ENCODE data around the gene LTF. TPM values are rescaled to one million over a fixed set of nuclear protein-coding genes. Genes with fewer than 3 reads are reported as not detected.

LTF gene
- polyA plus RNA-seq, 6 donors from 2014 or later, result 2.5 TPM; not detected in 5

DNA sequence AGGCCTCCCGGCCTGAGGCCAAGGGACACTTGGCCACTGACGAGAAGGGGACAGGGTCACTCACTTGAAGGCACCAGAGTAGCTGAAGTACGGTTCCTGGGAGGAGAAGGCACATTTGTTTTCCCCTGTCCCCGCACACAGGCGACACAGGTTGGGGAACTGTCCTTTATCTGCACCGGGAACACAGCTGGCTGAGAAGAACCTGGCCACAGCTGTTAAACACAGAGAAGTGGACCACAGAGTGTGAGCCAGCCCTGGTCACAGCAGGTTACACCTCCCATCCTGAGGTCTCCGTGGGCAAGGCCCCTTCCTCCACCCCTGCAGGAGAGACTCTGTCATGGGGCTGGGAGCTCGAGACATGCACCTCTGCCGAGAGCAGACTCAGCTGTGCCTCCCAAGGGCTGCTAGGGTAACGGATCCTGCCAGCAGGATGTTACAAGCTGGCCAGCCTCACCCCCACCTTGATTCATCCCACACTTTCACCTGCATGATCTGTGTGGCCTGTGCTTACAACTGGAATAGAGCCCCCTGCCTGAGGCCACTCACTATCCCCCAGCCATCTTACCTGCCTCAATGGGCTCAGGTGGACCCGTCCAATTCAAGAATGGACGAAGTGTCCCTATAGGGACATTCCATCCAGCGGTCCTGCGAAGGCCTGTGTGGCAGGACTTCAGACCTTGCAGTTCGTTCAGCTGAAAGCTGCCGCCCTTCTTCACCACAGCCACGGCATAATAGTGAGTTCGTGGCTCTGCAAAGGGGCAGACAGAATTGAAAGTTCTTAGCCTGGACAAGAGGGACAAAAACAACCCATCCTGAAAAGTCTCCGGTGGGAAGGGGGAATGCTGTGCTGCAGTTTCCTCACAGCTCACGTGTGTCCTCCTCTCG, 9.2 kb downstream of the LTF start:
- Mint-ChIP-seq H3K27ac (no peak overlapping the region), H3K36me3 (peaks cover 0 to 4% of the 10 kb centered on the region in 2 donors), H3K4me1 (no peaks in the 10 kb centered on the region), H3K9me3 (peaks cover 0 to 3% (median 0%) of the 10 kb centered on the region in 7 donors), H3K4me3 (no peak overlapping the region), H3K27me3 (peaks cover 8 to 38% (median 16%) of the 10 kb centered on the region in 3 donors)
- ATAC-seq (ENCODE audit: low read depth in 2 of 2), result no peak
- no peak for DNase-seq

DNA sequence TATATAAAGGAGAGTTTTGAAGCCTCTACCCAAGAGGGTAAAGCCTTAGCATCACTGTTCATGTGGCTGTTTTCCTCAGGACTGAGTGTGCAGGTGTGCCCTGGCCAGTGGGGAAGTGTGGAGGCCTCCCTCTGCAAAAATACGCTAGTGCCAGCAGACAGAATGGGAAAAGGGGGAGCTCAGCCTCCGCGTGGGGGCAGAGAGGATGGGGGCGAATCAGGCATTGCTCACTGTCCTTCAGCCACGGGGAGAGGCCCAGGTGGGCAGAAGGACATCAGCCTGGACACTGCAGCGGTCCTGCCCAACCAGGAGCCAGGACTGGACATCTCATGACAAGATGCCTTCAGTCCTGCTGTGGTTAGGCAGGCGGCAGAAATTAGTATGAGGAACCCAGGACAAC, 10.1 kb downstream of the LTF start:
- DNase-seq (no peak), ATAC-seq (ENCODE audit: low read depth in 2 of 2) (no peak)
- H3K27me3 Mint-ChIP-seq, result peaks cover 3 to 30% (median 7%) of the 10 kb centered on the region in 3 donors
- no peaks in the 10 kb centered on the region for H3K4me1 Mint-ChIP-seq
- H3K9me3 Mint-ChIP-seq, result no peaks in the 10 kb centered on the region
- peak overlapping the region in 1 of 6 donors; percentile 37 for H3K27ac Mint-ChIP-seq
- H3K4me3 Mint-ChIP-seq, result no peak overlapping the region
- no peaks in the 10 kb centered on the region for H3K36me3 Mint-ChIP-seq

DNA sequence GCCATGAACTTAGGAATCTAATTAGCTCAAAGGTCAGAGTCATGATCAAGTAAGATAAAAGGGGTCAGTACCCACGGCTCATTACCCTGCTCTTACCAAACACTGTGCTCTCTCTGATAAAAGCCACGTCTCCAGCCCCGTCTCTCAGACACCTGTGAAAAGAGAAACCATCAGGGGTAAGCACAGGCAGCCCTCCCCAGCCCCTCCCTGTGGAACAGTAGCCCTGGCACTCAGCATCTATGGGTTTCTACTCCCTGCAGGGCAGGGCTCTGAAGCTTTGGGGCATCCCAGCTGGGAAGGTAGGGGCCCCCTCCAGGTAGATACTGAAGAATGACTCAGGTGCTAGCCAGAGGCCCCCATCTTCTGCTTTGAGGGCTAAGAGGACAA, 10.5 kb downstream of the LTF start:
- DNase-seq (no peak), ATAC-seq (ENCODE audit: low read depth in 2 of 2) (no peak)
- no peaks in the 10 kb centered on the region for H3K9me3 Mint-ChIP-seq
- no peak overlapping the region for H3K4me3 Mint-ChIP-seq
- no peak overlapping the region for H3K27ac Mint-ChIP-seq
- H3K36me3 Mint-ChIP-seq, result no peaks in the 10 kb centered on the region
- peaks cover under 1 to 26% (median 4%) of the 10 kb centered on the region in 3 donors for H3K27me3 Mint-ChIP-seq
- H3K4me1 Mint-ChIP-seq, result no peaks in the 10 kb centered on the region

DNA sequence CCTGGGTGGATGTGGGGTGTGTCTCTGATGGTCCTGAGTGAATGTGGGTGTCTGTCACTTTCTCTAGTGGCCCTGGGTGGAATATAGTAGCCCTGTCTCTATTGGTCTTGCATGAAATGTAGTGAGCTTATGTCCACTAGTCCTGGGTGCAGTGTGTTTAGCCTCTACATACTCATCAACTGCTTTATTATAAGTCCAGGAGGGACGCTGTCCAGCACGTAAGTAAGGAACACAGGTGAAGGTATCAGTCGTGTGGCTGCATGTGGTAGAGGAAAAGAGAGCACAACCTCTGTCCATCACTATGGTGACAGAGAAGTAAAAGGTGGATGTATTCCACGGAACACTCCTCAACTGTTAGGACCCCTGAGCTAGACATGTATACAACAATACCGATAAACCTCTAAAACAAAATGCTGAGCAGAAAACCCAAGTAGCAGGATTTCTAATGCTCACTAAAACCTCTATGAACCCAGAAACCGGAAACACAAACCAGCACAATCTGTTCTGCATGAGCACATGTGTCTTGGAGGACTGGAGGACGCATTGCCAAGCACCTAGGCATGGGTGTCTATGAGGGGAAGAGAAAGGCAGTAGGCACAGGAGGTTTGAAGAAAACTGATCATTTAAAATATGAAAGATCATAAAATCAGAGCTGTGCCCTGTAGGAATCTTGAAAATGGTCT, 11.0 kb downstream of the LTF start:
- ATAC-seq (ENCODE audit: low read depth in 2 of 2) (no peak), DNase-seq (no peak)
- Mint-ChIP-seq H3K9me3 (no peaks in the 10 kb centered on the region), H3K27ac (peak overlapping the region in 1 of 6 donors; percentile 60), H3K36me3 (no peaks in the 10 kb centered on the region), H3K4me1 (no peaks in the 10 kb centered on the region), H3K4me3 (peak overlapping the region in 1 of 8 donors; percentile 10), H3K27me3 (peaks cover 0 to 28% (median 5%) of the 10 kb centered on the region in 3 donors)

- H3K36me3 Mint-ChIP-seq, result no peaks in the 10 kb centered on the region
Measured at GRCh38 chr3:46449755-46450552, 14.8 kb downstream of the LTF start.

GRCh38 chr3:46448721-46449120, 16.0 kb downstream of the LTF start:
- no peak overlapping the region for H3K4me3 Mint-ChIP-seq
- peak overlapping the region in 1 of 6 donors; percentile 79 for H3K27ac Mint-ChIP-seq
- H3K36me3 Mint-ChIP-seq, result no peaks in the 10 kb centered on the region
- ATAC-seq (ENCODE audit: low read depth in 2 of 2) (no peak), DNase-seq (no peak)
- H3K9me3 Mint-ChIP-seq, result no peaks in the 10 kb centered on the region
- peaks cover 4 to 23% (median 5%) of the 10 kb centered on the region in 3 donors for H3K27me3 Mint-ChIP-seq
- peaks cover 0 to 2% (median 0%) of the 10 kb centered on the region in 3 donors for H3K4me1 Mint-ChIP-seq

More at GRCh38 chr3:46449755-46450552, 14.8 kb downstream of the LTF start:
- no peak for ATAC-seq (ENCODE audit: low read depth in 2 of 2)
- Mint-ChIP-seq H3K27ac (peak overlapping the region in 1 of 6 donors; percentile 43), H3K4me1 (peaks cover 0 to 2% (median 0%) of the 10 kb centered on the region in 3 donors), H3K9me3 (no peaks in the 10 kb centered on the region), H3K27me3 (peaks cover 4 to 23% (median 5%) of the 10 kb centered on the region in 3 donors), H3K4me3 (no peak overlapping the region)
- DNase-seq, result no peak

DNA sequence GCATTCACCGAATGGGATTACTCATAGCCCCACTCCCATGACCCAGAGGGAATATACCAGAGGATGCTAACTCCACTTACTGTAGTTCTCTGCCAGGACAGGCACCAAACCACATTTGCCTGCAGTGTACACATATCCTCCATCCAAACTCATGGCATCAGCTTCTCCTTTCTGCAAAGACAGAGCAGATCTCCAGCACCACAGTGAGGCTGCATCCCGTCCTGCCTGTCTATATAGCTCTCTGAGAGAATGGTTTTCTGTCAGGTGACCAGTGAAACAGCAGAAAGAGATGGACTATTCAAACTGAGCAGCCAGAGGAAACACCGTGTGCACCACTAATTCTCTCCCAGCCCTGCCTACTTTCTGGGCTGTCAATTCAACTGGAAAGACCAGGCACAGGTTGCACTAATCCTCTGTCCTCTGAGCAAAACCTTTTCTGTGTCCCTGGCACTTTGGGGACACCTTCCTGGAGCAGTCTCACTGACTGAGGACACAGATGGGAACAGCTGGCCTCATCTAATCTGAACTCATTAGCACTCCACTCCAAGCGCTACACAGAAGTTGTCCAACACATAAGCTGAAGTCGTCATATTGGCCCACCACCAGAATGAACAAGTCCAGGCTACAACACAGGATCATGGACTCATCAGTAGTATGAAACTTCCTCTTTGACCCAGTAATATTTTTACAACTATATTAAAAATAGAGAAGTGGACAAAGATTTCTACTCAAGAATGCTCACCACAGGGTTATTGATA, 17.3 kb downstream of the LTF start:
- H3K27ac Mint-ChIP-seq, result peak overlapping the region in 1 of 6 donors; percentile 57
- DNase-seq, result no peak
- no peak for ATAC-seq (ENCODE audit: low read depth in 2 of 2)
- peaks cover 4 to 16% (median 5%) of the 10 kb centered on the region in 3 donors for H3K27me3 Mint-ChIP-seq
- H3K4me3 Mint-ChIP-seq, result peak overlapping the region in 1 of 8 donors; percentile 60
- H3K36me3 Mint-ChIP-seq, result no peaks in the 10 kb centered on the region
- H3K9me3 Mint-ChIP-seq, result no peaks in the 10 kb centered on the region
- H3K4me1 Mint-ChIP-seq, result peaks cover 0 to 2% (median 0%) of the 10 kb centered on the region in 3 donors

DNA sequence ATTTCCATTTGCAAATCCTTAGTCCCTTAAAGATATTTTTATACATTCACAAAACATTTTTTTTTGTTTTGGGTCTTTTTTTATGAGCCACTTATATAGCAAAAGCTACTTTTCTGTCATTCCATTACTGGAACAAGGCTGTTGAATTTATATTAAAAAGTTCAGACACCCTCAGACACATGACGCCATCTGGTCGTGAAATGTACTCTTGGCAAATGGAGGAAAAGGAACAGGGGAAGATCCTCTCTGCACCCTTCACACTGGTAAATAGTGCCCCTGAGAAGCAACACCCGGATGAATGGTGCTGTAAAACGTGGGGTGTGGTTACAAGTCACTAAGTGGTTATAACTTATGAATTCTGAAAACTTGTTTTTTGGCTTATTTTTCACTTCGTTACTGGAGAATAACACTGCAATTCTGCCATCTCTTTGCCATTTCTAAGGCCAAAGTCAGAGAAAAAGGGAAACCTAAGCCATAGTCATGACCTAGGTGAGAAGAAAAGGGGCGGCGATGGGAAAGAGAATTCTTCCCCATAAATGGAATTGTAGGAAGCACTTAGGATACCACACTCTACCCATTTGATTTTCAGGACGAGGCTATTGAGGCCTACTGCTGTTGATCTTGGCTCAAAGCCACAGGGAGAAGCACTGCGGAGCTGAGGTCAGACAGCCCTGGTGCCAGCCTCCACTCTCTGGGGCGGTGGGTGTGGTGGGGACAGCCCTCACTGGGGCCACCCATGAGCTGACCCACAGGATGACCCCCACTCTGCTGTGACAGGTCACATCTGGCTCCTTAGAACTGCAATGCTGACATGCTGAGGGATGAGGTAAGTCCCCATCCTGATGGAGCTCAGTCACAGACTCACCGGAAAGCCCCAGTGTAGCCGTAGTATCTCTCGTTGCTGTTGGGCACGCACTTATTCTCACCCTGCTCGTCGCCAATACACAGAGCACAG, 21.9 kb downstream of the LTF start:
- Mint-ChIP-seq H3K4me3 (no peak overlapping the region), H3K4me1 (peaks cover 20 to 37% (median 32%) of the 10 kb centered on the region in 3 donors), H3K27me3 (peaks cover 0 to 3% (median 0%) of the 10 kb centered on the region in 3 donors), H3K9me3 (no peaks in the 10 kb centered on the region), H3K36me3 (no peaks in the 10 kb centered on the region), H3K27ac (peak overlapping the region in 1 of 6 donors; percentile 81)
- DNase-seq (no peak), ATAC-seq (ENCODE audit: low read depth in 2 of 2) (peak in 1 of 2 donors; percentile 20)

DNA sequence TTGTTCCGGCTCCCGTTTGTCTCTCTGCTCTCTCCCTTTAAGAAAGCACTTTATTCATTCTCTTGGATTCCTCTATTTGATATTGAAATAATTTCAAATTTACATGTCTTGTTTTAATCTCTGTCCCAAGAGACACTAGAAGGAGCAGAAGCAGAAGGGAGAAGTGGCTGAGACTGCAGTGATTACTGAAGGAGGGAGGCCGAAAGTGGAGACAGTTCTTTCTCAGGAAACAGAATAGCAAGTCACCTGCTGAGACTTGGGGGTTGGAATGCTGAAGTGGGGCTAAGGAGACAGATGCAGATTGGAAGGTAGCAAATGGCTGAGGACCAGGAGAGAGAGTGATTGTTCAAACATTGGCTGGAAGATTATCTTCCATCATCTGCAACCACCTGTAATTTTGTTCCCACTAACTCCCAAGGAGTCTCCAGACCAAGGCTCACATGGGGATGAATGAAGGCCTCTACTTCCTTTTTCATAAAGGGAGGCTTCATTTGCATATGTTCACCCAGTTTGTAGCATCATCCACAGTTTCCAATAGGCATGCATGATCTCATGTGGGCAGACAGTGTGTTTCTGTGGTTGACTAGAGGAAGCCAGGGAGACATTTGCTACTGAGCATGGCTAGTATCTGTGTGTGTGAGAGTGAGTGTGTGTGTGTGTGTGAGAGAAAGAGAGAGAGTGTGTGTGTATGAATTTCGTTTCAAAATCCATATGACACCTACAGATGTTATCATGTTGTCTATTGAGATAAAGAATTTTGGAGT, 24.0 kb downstream of the LTF start:
- peak overlapping the region in 7 of 8 donors; percentile 34 to 70 (median 65) for H3K4me3 Mint-ChIP-seq
- H3K9me3 Mint-ChIP-seq, result no peaks in the 10 kb centered on the region
- peak; percentile 58 for DNase-seq

DNA sequence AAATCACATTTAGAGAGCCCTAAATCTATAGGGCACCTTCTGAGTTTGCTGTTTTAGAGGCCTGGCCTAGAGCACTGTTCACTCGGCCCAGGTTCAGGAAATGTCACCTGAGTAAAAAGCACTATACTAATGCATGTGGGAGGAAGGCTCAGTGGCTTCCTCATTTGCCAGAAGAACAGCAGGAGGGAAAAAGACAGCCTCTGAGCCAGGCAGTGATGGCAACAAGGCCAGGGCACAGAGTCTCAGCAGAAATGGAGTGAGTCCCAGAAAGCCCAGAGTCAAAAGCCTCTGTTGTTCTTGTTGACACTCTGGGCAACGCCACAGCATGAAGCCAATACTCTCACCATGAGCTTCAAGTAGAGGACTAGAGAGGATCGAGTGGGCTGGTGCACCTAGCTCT, 25.9 kb downstream of the LTF start:
- no peak for DNase-seq
- H3K4me1 Mint-ChIP-seq, result peaks cover 20 to 37% (median 32%) of the 10 kb centered on the region in 3 donors
- ATAC-seq (ENCODE audit: low read depth in 2 of 2), result peak in 1 of 2 donors; percentile 28
- H3K9me3 Mint-ChIP-seq, result no peaks in the 10 kb centered on the region
- peak overlapping the region in 1 of 6 donors; percentile 43 for H3K27ac Mint-ChIP-seq
- H3K36me3 Mint-ChIP-seq, result no peaks in the 10 kb centered on the region
- H3K4me3 Mint-ChIP-seq, result no peak overlapping the region
- H3K27me3 Mint-ChIP-seq, result no peaks in the 10 kb centered on the region

More for the DNA sequence above, 24.0 kb downstream of the LTF start:
- peaks cover 20 to 35% (median 32%) of the 10 kb centered on the region in 3 donors for H3K4me1 Mint-ChIP-seq
- H3K36me3 Mint-ChIP-seq, result no peaks in the 10 kb centered on the region
- H3K27ac Mint-ChIP-seq, result peak overlapping the region; percentile 61 to 94 (median 88)
- peak; percentile 90 to 94 for ATAC-seq (ENCODE audit: low read depth in 2 of 2)
- H3K27me3 Mint-ChIP-seq, result no peaks in the 10 kb centered on the region

DNA sequence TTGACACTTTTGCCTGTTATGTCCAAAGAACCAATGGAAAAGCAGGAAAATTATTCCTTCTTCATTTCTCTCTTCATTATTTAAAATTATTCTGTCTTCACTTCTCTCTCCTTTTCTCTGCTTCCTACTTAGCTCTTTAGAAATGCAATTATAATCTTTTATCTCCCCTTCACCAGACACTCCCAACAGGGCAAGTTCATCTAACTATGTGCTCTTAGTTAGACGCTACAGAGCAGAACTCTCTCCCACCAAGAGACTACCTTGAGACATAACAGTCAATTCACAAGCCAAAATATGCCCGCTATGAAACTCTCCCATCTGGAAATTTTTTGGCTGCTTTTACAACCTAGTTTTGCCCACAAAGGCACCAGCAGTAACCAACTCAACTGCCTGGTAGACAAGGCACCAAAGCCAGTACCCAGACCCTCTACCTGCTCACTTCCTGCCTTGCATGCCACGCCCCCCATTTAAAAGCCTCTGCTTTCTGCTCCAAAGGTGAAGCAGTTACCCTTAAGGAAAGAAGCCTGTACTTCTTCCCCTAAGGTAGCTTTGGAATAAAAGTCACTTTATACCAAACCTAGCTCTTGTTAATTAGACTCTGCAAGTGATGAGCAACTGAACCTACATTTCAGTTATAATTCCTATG, 29.5 kb downstream of the LTF start:
- peaks cover 10 to 29% (median 18%) of the 10 kb centered on the region in 7 donors for H3K9me3 Mint-ChIP-seq
- peaks cover 0 to 3% (median 0%) of the 10 kb centered on the region in 3 donors for H3K27me3 Mint-ChIP-seq
- H3K27ac Mint-ChIP-seq, result no peak overlapping the region
- peaks cover 4 to 22% (median 16%) of the 10 kb centered on the region in 3 donors for H3K4me1 Mint-ChIP-seq
- H3K36me3 Mint-ChIP-seq, result peaks cover 9 to 21% of the 10 kb centered on the region in 2 donors
- no peak overlapping the region for H3K4me3 Mint-ChIP-seq
- no peak for DNase-seq
- ATAC-seq (ENCODE audit: low read depth in 2 of 2), result no peak

Data from naive B cell (primary cell).